IPS-NIHi7 (cell line): ENCODE measurements around the gene DPEP2.
"Not testable (repeated sequence)": the region's sequence is repeated elsewhere in the genome, so short reads cannot be mapped to it uniquely, and the experiment has no call there.

Experiments used
- DNase-seq: peaks from one replicate; pipeline ENCODE4 v3.0.0; 2012; ENCODE audit warnings: mixed read lengths; ENCODE audit errors: extremely low spot score

The DPEP2 gene

DNA sequence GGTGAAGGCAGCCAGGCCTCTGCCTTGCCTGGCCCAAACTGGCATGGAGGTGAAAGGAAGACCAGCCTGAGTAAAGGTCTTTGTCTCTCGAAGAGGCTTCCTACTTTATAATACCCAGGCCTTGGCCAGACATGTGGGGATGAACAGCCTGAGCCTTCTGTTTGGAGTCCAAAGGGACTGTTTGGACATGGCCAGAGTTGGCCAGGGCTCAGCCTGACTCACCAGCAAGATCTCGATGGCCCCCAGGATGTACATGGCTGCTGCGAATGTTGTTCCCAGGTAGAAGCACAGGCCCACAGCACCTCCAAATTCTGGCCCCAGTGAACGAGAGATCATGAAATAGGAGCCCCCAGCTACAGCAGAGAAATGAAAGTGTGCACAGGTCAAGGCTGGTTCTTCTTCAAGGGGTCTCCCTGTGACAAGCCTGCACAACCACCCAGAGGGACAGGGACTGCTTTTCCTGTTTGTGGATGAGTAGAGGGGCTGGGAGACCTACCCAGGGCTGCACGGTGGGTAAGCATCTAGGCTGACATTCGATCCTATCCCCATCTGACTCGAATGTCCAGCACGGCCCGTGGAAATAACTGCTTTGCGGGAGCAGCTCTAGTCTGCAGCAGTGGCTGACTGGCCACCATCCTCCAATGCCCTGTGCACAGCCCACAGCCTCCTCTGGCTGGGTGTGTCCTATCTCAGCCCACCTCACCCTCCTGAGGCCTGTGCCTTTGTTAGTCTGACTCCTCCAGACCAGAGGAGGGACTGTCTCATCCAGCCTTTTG lies 44.7 kb downstream of the DPEP2 start:
- no peak for DNase-seq

DNA sequence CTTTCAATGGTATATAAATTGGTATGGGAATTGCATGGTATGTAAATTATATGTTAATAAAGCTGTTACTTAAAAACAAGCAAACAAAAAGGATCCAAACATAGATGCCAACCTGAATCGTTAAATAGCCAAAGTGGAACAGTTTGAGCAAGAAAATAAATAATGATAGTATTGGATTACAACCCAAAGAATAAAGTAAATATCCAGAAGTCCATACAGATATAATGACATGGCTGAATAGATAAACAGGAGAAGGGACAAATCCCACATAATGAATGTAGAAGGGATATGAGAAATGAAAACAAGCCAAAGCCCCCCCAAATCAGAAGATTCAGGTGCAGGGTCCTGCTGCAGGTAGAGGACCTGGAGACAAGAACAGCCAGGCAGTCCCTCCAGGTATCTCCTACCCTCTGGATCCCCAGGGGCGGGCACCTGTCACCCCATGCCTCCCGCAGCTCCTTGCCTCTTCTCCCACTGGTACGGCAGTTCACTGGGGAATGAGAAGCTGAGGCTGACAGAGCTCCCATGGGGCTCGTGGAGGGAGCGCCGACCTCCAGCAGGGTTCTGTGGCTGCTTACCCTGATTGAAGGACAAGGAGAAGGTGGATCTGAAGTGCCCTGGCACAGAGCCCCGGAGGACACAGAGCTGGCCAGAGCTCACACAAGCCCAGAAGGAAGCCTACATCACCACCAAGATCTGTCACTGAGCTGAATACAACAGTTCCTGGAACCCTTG lies 45.5 kb downstream of the DPEP2 start:
- no peak for DNase-seq

DNA sequence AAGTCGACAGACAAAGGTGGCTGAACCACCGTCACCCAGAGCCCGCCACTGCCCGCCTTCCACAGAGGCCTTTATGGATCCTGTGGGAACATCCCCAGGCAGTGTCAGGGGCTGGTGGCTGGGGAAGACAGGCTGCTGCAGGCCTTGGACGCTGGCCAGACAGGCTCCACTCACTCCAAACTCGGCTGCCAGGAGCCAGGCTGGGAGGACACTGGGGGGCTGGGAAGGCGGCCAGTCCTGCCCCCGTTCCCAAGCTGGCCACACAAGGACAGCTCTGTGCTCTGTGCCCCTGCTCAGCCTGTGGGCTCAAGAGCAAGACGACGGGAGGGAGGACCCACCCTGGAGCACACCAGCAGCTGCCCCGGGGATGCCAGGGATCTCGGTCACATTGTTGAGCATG lies 47.8 kb downstream of the DPEP2 start:
- no peak for DNase-seq

DNA sequence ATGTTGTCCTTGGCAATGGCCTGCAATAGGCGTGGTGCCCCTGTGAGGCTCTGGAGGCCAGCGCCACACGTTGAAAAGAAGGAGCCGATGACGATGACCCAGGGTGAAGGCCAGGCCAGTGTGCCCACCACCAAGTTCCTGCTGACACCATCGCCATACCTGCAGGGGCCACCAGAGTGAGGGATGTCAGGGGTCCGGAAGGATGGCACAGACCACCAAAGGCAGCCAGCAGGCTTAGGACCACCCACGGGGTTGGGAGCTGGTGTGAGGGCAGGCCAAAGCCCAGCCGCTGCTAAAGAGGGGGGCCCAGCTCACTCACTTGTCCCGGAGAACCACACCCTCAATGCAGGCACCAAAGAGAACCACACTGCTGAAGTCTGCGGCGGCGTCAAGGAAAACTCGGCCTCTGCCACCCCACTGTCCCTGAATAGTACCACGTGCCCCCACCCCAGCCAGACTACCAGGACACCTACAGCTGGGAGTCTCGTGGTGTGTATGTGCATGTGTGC lies 48.9 kb downstream of the DPEP2 start:
- DNase-seq, result no peak

DNA sequence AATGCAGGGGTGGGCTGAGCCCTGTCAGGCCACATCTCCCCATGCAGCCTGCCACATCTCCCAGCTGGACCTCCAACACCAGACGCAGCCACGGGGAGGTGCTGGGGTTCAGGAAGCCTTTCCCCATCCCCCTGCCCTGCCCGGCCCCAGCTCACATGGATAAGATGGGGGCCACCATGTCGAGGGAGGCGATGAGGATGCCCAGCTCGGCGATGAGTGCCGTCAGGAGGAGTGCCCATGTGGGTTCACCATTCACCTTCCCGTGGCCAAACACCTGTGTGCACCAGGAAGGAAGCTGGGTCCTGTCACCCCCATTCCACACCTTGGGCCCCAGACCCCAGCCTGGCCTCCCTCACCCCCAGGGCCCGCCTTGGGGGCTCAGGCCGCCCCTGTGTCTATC lies 49.6 kb downstream of the DPEP2 start:
- DNase-seq, result no peak

DNA sequence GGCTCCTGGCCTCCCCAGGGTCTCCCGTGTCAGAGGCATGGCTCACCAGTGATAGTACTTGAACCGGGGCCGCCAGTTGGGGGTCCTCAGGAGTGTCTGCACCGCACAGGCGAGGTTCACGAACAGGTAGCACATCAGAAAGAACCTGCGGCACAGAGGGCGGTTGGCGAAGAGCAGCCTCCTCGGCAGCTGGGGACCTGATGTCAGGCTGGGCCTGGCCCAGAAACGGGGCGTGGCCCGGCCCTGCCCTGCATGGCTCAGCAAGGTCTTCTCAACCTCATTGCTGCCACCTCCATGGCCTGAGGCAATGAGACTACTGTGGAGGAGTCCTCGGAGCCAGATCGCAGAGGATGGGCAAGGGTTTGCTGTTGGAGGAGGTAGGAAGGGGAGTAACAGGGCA lies 51.3 kb downstream of the DPEP2 start:
- DNase-seq, result no peak

DNA sequence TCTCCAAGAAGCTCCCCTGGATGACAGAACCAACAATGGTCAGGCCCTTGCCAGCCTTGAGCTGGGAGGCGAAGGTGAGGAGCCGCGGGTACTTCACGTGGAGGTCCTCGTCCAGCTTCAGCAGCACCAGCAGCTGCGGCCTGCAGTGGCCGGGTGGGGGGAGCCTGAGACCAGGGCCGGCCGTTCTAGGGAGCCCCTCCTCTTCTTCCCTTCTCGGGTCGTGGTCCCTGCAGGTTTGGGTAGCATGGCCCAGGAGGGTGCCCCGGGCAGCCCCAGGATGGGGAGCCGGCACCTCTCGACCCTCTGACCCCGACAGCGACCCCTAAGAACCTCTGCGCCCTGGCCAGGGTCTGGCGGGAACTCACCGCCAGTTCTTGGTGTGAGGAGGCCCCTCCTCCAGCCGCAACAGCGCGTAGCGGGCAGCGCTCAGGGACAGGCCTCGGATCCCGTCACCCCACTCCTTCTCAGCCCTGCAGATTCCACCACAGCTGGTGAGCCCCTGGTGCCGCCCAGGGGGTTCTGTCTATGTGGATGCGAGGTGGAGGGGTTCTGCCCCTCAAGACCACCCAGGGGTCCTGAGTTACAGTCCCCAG lies 52.2 kb downstream of the DPEP2 start:
- DNase-seq, result no peak

DNA sequence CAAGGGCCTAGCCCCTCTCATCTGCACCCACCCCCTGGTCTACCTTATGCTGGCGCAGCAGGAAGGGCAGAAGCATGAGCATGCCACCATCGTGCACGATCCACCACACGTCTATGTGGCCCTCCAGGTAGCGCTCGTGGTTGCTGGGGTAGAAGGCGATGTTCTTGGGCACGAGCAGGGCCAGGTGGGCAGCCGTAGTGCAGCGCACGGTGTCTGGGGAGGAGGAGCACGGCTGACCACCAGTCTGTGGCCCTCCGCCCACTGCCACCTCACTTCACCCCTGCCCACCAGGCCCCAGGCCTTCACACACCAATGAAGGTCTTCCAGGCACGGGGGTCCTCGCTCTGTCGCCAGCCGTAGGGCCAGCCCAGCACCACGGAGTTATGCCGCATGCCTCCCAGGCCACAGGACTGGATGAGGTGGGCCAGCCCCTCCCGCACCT lies 53.1 kb downstream of the DPEP2 start:
- DNase-seq, result no peak

DNA sequence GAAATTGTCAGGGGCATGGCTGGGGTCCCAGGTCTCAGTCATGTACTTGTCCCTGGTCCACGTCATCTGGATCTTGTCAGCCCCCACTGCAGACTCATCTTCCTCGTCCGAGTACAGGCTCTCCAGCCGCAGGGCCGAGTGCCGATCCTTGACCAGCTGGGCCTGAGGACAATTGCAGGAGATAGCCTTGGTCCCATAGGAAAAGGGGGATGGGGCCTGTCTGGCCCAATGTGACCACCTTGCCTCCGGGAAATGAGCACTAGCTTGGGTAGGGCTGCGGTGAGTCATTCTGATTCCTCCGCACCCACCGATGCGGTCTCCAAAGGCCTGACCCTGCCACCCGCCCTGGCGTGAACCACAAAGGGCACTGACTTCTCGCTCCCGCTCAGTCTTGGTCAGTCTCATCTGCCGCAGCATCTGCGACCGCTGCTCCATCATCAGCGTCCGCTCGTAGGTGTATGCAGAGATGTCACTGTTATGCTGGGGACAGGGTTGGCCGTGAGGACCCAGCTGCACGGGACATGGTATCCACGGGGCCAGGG lies 53.8 kb downstream of the DPEP2 start:
- no peak for DNase-seq

DNA sequence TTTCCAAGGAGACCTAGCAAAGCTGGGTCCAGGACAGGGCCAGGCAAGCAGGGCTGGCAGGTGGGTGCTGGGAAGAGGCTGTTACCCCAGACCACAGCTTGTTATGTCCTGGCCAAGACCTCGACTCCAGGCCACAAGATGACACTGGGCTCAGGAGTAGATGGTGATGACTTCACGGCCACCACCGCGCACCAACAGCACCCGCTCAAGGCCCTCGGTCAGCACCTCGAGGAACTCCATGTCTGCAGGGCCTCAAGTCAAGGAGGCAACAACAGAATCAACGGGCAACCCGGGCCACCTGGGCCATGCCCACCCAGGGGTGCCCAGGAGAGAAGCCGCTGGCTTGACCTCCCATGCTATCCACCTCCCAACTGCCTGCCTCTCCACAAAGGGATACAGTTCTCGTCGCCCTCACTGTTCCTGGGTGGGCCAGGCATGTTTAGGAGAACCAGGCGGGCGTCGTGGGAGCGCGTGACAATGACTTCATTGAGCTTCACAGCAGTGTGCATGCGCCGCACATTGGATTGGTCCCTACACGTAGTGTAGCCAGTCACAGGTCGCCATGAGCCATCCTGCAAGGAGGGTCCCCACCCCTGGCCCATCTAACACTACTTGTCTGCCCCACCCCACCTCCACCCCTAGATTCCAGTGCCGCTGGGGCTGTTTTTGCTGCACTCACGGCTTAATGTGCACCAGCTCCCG lies 54.4 kb downstream of the DPEP2 start:
- DNase-seq, result no peak

DNA sequence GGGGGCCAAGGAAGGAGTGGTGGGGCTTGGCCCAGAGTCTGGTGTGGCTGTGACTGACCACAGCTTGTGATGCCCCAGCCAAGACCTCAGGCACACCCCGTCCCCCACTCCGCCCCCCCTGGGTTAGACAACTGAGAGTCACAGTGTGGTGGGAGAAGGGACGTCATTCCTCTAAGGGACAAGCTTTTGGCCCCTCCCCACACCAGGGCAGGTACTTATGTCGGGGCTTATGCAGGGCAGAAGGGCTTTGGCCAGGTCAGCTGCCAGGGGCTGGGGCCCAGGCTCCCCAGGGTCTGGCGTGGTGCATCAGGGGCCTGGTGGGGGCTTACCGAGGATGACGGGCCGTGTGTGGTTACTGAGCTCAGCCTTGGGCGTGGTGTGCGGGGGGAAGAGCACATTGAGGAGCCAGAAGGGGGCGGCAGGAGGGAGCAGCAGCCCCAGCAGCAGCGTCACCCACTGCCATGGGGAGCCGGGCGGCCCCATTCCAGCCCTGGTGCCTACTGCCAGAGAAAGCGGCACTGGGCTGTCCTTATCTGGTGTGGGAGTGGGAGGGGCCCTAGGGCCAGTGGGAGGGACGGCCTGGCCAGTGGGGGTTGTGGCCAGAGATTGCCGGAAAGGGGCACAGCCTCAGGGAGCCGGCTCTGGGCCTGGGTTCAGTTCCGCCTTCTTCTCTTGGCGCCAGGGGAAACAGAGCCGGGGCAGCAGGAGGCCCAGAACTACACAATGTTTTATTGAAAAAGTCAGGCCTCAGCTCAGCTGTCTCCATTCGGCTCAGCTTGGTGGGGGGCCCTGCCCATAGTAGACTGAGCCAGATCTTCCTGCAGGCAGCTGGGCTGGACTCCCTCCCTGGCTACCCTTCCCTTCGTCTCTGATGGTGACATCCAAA lies 55.4 kb downstream of the DPEP2 start, which contains the start of gene LCAT:
Gene LCAT, minus strand, starts transcription at position 502 of the 886 bp plus-strand sequence. Its CDS starts 19 bp downstream, at position 483.
- DNase-seq, result no peak

DNA sequence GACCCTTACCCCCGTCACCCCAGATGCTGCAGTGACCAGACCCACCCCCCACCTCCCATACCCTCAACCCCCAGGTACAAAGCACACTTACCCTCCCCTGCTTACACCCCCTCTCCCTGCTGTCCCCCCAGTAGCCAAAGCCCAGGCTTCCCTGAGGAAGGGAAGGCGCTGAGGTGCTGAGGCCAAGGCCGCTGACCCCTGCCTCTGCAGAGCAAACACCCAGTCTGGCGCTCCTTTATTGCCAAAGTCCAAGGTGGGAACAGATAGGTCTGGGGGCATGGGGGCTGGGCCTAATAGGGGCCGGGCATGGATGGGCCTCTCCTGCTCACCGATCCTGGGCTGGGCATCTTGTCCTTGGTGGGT lies 56.0 kb downstream of the DPEP2 start:
- no peak for DNase-seq

DNA sequence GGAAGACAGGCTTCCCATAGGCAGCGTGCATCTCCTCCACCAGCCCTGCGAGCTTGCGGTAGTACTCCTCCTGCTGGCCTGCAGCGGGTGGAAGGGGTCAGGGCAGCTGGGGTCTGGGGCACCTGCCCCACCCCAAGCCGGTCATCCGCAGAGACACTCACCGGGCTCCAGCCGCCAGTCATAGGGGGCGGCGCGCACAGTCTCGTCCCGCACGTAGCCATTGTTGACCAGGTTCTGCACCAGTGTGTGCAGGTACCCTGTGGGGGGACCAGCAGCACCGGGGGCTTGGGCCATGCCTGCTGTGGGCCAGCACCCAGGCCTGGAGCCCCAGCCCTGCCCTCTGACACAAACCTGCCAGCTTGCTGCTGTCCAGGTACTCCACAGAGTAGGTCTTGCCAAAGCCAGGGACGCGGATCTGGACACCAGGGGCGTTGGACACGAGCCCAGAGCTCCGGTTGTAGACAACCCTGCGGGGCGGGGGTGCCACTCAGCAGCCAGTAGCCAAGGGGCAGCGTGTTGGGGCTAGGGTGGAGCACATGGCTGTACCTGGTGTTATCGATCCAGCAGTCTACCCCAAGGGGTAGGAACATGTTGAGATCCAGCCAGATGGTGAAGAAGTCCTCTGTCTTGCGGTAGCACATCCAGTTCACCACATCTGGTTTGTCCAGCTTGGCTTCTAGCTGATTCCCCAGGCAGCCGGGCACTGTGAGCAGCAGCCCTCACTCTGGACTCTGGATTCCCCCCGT lies 56.6 kb downstream of the DPEP2 start:
- DNase-seq, result no peak

DNA sequence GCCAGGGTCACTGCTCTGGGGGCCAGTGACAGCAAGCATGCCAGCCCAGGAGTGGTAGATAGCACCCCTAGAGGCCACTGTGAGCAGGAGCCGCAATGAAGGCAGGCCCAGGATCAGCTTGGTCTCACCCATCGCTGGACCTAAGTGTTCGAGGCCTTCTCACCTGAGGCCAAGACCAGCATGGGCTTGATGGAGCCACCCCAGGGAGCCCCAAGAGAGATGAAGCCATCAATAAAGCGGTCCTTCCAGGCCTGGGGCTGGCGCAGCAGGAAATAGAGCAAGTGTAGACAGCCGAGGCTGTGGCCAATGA lies 57.1 kb downstream of the DPEP2 start:
- DNase-seq, result peak; percentile 87

DNA sequence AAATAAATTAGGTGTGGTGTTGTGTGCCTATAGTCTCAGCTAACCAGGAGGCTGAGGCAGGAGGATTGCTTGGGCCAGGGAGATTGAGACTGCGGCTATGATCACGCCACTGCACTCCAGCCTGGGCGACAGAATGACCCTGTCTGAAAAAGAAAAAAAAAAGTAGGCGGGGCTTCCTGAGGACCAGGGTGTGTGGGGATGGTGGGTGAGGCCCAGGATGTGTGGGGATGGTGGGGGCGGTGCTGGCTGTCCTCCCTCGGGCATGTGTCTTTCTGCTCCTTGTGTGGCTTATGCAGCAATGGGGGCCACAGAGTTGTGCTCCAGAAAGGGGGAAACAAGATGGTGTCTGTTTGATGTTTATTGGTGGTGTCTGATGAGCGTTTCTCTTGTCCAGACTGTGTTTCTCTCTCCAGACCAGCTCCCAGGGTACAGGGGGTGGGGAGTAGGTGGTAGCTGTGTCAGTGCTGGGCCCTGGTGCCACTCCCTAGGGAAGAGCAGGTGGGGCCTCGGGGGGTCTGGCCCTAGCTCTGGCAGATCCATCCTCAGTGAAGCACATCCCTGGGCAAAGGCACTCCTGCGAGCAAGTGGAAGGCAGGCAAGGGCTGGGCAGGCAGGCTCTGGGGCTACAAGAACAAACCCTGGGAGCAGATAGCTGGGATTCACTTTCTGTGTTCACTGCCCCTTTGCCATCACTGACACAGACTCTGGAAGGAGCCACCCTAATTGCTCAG lies 57.6 kb downstream of the DPEP2 start:
- DNase-seq, result no peak

DNA sequence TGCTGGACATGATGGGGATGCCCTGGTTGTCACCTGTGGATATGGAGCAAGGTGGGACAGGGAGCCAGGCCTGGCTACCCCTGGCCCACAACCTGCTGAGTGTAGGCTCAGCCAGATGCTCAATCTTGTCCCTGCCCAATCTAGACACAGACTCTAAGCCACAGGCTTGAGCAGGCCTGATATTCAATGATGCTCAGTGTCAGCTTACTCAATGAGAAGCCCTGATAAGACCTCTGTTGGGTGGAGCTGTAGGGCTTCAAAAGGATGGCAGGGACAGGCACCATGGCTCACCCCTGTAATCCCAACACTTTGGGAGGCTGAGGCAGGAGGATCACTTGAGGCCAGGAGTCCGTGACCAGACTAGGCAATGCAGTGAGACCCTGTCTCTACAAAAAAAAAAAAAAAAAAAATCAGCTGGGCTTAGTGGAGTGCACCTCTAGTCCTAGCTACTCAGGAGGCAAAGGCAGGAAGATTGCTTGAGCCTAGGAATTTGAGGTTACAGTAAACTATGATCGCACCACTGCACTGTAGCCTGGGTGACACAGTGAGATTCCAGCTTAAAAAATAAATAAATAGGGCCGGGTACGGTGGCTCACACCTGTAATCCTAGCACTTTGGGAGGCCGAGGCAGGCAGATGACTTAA lies 58.7 kb downstream of the DPEP2 start:
- DNase-seq, result no peak

DNA sequence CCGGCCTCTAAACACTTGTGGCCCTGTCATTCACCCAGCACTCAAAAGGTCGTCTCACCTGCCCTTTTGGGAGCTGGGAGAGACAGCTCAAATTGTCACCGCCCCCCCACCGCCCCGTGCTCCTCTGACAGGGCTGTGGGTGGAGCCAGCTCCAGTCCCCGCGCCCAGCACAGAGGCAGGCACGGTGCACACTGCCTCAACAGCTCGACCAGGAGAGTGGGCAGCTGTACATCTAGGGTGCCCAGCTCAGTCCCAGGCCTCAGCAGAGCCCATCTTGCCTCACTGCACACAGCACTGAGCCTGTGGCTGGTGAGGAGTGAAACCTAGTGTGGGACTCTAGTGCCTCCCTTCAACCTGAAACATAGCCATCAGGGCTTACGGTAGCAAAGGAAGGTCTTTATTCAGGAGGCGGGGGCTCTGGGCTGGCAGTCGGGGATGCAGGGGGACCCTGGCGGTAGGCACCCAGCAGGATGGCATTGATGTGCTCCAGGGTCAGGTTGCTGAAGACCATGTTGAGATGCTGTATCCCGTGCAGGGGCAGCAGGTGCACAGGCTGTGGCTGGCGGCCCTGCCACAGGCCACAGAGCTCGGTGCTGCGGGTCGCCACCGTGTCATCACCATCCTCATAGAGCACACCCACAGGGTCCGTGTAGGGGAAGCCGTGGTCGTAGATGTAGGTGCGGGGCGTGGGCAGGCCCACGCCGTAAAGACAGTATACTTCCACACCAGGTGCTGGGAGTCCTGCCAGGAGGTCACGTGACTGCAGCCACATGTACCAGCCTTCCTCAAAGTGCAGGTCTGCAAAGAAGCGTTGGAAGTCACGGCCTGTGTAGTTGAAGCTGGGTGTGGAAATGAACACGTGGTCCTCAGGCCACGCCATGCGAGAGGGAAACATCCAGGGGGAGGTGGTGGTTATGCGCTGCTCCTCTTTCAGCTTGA lies 59.5 kb downstream of the DPEP2 start:
- no peak for DNase-seq

DNA sequence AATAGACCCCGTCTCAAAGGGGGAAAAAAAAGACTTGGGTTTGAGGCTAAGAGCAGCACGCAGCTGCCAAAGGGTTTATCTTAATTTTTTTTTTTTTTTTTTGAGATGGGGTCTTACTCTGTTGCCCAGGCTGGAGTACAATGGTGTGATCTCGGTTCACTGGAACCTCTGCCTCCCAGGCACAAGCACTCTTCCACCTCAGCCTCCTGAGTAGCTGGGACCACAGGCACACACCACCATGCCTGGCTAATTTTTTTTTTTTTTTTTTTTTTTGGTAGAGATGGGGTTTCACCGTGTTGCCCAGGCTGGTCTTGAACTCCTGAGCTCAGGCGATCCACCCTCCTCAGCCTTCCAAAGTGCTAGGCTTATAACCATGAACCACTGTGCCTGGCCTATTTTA lies 61.6 kb downstream of the DPEP2 start:
- DNase-seq, result not testable (repeated sequence)
